ENCODE measurements around the gene VWA1. TPM values are rescaled to one million over a fixed set of nuclear protein-coding genes. Genes with fewer than 3 reads are reported as not detected.
A peak's percentile ranks its signal among the peaks of the same experiment; 100 is the strongest.
"Not testable (repeated sequence)": the region's sequence is repeated elsewhere in the genome, so short reads cannot be mapped to it uniquely, and the experiment has no call there.

VWA1 gene
- total RNA-seq, 1 donor from 2014 or later: 17.1 TPM

GRCh38 chr1:1432274-1432950 lies 3.1 kb upstream of the VWA1 start:
- peak; percentile 50 for DNase-seq
- intact Hi-C loops (cut with DNase I): no loop called here
- ATAC-seq (ENCODE audit: poor library complexity): no peak

- peak; percentile 18 for ATAC-seq (ENCODE audit: poor library complexity)
- DNase-seq: peak; percentile 81
- intact Hi-C loops (cut with DNase I): no loop called here
These were observed 2.3 kb upstream of the VWA1 start for GRCh38 chr1:1432951-1433803.

GRCh38 chr1:1433804-1434130 lies 1.7 kb upstream of the VWA1 start:
- intact Hi-C loops (cut with DNase I): no loop called here
- no peak for DNase-seq
- ATAC-seq (ENCODE audit: poor library complexity): no peak

DNA sequence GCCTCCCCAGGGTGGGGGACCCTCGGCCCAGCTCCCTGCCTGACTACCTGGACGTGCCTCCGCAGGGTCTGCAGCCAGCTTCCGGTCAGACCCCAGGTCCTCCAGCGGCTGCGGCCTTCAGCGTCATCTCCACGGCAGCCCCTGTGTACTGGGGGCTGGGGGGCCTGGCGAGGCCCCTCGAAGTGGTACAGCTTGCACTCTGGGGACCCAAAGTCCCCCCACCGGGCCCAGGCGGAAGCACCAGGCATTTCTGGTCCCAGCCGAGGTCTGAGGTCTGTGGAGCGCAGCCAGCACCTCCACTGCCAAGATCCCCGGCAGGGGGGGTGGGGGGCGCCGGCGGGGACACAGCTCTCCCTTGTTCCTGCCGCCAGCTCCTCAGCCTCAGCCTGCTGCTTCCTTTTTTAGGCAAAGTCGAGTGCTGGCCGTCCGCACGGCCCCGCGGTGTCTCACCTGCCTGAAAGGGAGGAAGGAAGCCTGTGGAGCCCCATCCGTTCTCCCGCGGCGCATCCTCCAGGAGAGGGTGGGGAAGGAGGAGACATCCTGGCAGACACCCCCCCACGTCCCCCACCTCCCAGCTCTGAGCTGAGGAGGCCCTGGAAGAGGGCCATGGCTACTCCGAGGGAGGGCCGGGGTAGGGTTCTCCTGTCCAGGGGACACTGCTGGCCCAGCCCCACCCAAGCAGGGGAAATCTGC lies 1.2 kb upstream of the VWA1 start:
- intact Hi-C loops (cut with DNase I): no loop called here
- peak; percentile 6 for ATAC-seq (ENCODE audit: poor library complexity)
- DNase-seq: peak; percentile 82

GRCh38 chr1:1434824-1435105 lies 725 bp upstream of the VWA1 start:
- intact Hi-C loops (cut with DNase I): no loop called here
- ATAC-seq (ENCODE audit: poor library complexity): no peak
- DNase-seq: no peak

DNA sequence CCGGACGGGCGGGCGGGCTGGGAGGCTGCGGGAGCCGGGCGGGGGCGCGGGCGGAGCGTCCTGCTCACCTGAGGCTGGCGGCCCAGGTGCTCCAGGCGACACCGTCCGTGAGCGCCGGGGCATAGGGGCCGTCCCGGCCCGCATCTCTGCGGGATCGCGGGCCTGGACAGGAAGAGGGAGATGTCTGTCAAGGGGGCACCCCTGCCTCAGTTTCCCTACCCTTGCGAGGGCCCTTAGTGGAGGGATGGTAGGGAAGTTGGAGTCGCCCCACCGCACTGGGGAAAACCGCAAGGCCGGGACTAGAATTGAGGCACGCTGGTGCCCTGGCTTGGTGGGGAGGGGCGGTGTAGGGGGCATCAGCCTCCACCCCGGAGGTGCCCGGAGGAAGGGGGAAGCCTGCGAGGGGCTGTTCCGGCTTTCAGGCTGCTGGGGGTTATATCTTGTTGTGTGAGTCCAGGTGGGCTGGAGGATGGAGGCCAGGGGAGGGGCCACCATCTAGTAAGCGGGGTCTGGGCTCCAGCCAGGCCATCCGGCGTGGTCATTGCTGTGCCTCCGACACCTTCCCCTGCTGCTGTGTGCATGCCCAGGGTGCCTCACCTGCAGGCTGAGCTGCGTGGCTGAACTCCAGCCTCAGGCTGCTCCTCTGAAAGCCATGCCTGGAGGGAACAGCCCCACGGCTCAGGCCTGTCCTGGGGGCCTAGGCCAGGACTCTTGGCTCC lies 580 bp downstream of the VWA1 start:
- peak; percentile 37 for DNase-seq
- intact Hi-C loops (cut with DNase I): no loop called here

DNA sequence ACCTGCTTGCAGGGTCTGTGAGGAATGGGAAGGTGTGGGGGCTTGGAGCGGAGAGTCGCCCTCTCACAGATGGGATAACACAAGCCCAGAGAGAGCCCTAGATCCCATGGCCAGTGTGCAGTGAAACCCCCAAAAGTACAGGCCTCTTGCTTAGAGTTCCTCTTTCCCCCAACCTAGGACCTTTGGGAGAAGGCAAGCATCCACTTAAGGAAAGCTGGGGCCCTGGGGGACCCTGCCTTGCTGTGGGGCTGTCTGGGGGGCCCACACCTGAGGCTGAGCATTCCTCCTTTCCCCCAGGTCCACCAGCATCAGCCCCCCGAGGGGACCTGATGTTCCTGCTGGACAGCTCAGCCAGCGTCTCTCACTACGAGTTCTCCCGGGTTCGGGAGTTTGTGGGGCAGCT lies 1.1 kb downstream of the VWA1 start:
- intact Hi-C loops (cut with DNase I): no loop called here
- ATAC-seq (ENCODE audit: poor library complexity) (no peak), DNase-seq (no peak)

More for the DNA sequence above, 580 bp downstream of the VWA1 start:
- ATAC-seq (ENCODE audit: poor library complexity): no peak

GRCh38 chr1:1437033-1437903 lies 1.8 kb downstream of the VWA1 start:
- DNase-seq: peak; percentile 32
- intact Hi-C loops (cut with DNase I): no loop called here
- no peak for ATAC-seq (ENCODE audit: poor library complexity)

DNA sequence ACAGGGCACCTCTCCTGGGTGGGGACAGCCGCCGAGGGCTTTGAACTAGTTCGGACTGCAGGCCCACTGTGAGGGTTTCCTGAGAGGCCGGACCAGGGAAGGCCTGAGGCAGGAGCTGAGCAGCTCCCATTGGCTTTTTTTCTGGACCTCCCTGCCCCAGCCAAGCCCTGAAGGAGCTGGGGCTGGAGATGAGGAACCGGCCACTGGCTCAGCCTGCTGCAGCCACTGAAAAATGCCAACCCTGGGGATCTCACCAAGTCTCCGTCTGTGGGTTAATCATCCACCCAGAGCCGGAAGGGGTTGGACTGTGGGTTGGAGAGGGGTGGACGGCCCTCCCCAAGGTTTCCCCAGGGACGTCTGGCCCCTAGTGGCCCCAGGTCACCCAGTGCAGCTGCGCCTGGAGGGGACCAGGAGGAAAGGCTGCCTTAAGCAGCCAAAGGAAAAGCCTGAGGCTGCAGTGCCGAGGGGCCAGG lies 2.5 kb downstream of the VWA1 start:
- intact Hi-C loops (cut with DNase I): no loop called here
- DNase-seq: peak; percentile 19
- no peak for ATAC-seq (ENCODE audit: poor library complexity)

DNA sequence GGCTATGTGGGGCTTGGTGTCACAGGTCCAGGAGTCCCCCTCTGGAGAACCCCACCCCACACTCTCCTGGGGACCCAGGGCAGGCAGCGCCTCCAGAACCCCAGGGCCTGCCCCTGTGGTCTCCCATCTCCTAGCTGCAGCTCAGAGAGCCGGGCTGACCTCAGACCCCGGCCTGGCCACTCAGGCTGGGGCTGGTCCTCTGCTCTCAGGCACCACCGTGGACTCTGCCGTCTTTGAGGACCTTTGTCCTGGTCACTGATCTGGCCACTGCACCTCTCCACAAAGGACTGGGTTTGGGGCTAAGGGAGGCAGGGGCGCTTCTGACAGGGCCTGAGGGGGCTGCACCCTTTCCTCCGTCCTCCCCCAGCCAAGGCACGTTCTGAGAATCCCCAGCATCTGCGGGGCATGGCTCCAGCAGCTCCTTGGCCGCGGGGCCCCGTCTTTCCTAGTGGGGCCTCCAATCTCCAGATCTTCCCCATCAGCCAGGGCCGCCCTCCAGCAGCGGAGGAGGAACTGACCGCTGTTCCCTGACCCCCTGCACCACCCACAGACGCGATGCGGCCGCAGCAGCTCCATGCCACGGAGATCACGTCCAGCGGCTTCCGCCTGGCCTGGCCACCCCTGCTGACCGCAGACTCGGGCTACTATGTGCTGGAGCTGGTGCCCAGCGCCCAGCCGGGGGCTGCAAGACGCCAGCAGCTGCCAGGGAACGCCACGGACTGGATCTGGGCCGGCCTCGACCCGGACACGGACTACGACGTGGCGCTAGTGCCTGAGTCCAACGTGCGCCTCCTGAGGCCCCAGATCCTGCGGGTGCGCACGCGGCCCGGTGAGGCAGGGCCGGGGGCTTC lies 3.3 kb downstream of the VWA1 start:
- DNase-seq (peak; percentile 28), ATAC-seq (ENCODE audit: poor library complexity) (no peak)
- intact Hi-C loops (cut with DNase I): no loop called here

DNA sequence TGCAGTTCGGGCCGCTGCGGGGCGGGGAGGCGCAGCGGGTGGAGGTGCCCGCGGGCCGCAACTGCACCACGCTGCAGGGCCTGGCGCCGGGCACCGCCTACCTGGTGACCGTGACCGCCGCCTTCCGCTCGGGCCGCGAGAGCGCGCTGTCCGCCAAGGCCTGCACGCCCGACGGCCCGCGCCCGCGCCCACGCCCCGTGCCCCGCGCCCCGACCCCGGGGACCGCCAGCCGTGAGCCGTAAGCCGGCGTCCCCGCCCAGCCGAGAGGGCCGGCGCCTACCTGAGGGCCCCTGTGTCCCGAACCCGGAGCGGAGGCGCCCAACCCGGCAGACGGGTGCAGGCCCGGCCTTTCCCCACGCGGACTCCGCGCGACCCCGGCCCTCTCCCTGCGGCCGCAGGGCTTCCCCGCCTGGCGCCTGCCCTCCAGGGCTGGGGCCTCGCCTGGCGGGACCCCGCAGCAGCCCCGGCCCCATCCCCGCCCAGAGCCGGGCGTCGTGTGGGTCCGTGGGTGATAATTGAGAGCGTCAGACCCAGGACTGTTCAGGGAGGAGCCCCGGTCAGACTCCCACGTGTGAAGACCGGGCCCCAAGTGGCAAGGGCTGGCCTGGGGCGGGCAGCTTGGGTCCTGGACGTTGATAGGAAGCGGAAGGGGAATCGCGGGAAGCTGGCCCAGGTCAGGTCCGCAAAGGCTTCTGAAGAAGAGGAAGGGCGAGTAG lies 4.2 kb downstream of the VWA1 start:
- DNase-seq (no peak), ATAC-seq (ENCODE audit: poor library complexity) (no peak)
- intact Hi-C loops (cut with DNase I): no loop called here

- intact Hi-C loops (cut with DNase I): no loop called here
- DNase-seq (no peak), ATAC-seq (ENCODE audit: poor library complexity) (no peak)
These were observed 4.9 kb downstream of the VWA1 start for GRCh38 chr1:1440262-1441001.

DNA sequence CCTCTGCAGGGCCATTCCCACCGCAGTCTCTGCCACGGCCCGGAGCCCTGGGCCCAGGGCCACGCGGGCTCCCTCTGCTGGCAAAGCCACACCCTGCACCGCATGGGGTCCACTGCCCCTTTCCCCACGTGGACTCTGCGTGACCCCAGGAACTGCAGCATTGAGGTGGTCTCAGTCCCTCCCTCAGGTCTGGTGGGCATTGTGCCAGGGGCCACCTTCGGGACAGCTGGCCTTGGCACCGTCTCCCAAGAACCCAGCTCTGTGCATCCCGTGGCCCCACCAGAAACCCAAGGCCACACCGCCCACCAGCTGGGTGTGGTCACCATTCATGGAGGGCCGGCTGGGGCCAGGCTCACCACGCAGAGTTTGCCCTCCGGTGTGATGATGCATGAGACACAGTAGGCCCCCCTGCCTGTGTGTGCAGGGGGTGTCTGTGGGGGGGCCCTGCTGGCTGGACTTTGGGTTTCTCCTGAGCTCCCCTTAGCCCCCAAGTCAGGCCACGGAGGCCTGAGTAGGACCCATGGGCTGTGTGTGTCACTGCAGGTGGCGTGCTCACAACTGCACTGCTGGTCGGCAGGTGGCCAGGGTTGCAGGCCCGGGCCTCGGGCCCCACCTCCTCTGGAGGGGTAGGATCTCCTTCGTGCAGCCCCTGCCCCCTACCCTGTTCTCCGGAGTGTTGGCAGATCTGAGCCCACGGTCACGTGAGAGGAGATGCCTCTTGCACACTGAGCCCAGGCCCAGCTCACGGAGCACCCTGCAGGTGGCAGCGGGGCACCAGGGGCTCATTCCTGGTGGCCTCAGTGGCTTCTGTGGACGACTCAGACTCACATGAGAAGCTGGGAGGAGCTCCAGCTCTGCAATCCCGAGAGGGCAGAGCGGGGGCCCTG lies 5.8 kb downstream of the VWA1 start:
- intact Hi-C loops (cut with DNase I): no loop called here
- peak; percentile 90 for ATAC-seq (ENCODE audit: poor library complexity)
- peak; percentile 69 for DNase-seq

- ATAC-seq (ENCODE audit: poor library complexity) (no peak), DNase-seq (no peak)
- intact Hi-C loops (cut with DNase I): no loop called here
These were observed 6.7 kb downstream of the VWA1 start for GRCh38 chr1:1442069-1442770.

- ATAC-seq (ENCODE audit: poor library complexity); intact Hi-C loops (cut with DNase I); DNase-seq: not testable (repeated sequence)
These were observed 11.1 kb downstream of the VWA1 start for GRCh38 chr1:1446631-1447030.
